Activated T-helper 1 cell treated with anti-CD3 and anti-CD28 coated beads, Interleukin-2, amount 50 U/mL, for 16 hours (primary cell): Measurements from ENCODE around the gene FKRP.
"Not testable (repeated sequence)": the region's sequence is repeated elsewhere in the genome, so short reads cannot be mapped to it uniquely, and the experiment has no call there.

Experiments
- DNase-seq, 2 donors: peaks; one replicate each; pipeline ENCODE4 v3.0.0-alpha.2; 2020; ENCODE audit warnings: low read depth in 1 of 2, low spot score in 1 of 2

Gene FKRP

GRCh38 chr19:46785054-46785979, 39.5 kb downstream of the FKRP start:
- DNase-seq = no peak

- no peak for DNase-seq
Observed at GRCh38 chr19:46785980-46786235, 40.1 kb downstream of the FKRP start.

GRCh38 chr19:46786236-46787039, 40.6 kb downstream of the FKRP start:
- peak; percentile 60 to 79 for DNase-seq

GRCh38 chr19:46787040-46787330, 41.1 kb downstream of the FKRP start:
- DNase-seq = no peak

- DNase-seq = no peak
Observed at GRCh38 chr19:46787331-46788261, 41.7 kb downstream of the FKRP start.

GRCh38 chr19:46788262-46788967, 42.6 kb downstream of the FKRP start, which contains the start of gene SLC1A5:
TSS of gene SLC1A5 (minus strand) at chr19:46788594. CDS start at chr19:46787965, 629 bp downstream.
- peak; percentile 90 to 98 for DNase-seq

- no peak for DNase-seq
Observed at GRCh38 chr19:46788968-46789338, 43.1 kb downstream of the FKRP start.

GRCh38 chr19:46789371-46789770, 43.5 kb downstream of the FKRP start:
- DNase-seq = no peak

GRCh38 chr19:46791944-46792343, 46.1 kb downstream of the FKRP start:
- no peak for DNase-seq

- DNase-seq = no peak
Observed at GRCh38 chr19:46797881-46798280, 52.0 kb downstream of the FKRP start.

- no peak for DNase-seq
Observed at GRCh38 chr19:46798713-46799112, 52.9 kb downstream of the FKRP start.

GRCh38 chr19:46802152-46802551, 56.3 kb downstream of the FKRP start:
- DNase-seq = no peak

GRCh38 chr19:46803555-46803954, 57.7 kb downstream of the FKRP start:
- DNase-seq = no peak

GRCh38 chr19:46804432-46804831, 58.6 kb downstream of the FKRP start:
- not testable (repeated sequence) for DNase-seq

- DNase-seq = no peak
Observed at GRCh38 chr19:46806656-46807055, 60.8 kb downstream of the FKRP start.
